CD4-positive, alpha-beta memory T cell (primary cell): ENCODE data around the gene CAPN10. TPM values are rescaled to one million over a fixed set of nuclear protein-coding genes. Genes with fewer than 3 reads are reported as not detected.

Experiments used
- CTCF ChIA-PET: fragments of 350-600 bp; sonication (Branson Sonifier 250); formaldehyde crosslinking; loops from one replicate; lab custom pipeline; 2021; ENCODE audit warnings: inconsistent platforms; ENCODE audit not compliant: partially characterized antibody; lab: Charles Lee
- POLR2A ChIA-PET: fragments of 350-600 bp; sonication (Branson Sonifier 250); formaldehyde crosslinking; loops from one replicate; lab custom pipeline; 2021; ENCODE audit not compliant: partially characterized antibody; lab: Charles Lee
- DNase-seq, 5 donors: peaks; one replicate each; pipeline versions ENCODE4 v3.0.0 to v3.0.0-alpha.2; 2020 to 2022; ENCODE audit warnings: mixed read lengths in 1 of 5
- H3K27ac ChIP-seq: one replicate; pipeline ENCODE4 v1.7.0; 2013; ENCODE audit warnings: low read depth, low read length
- H3K27me3 ChIP-seq: 2 replicates; pipeline ENCODE4 v1.7.0; 2013; ENCODE audit warnings: mild to moderate bottlenecking, low read length, moderate library complexity; ENCODE audit not compliant: insufficient read depth
- H3K36me3 ChIP-seq: 2 replicates; pipeline ENCODE4 v1.7.0; 2013; ENCODE audit warnings: mild to moderate bottlenecking, low read length, moderate library complexity; ENCODE audit not compliant: insufficient read depth
- H3K4me1 ChIP-seq: 2 replicates; pipeline ENCODE4 v1.7.0; 2013; ENCODE audit warnings: mild to moderate bottlenecking, low read length, moderate library complexity; ENCODE audit not compliant: insufficient read depth
- H3K4me3 ChIP-seq, 2 donors: one replicate each; pipeline ENCODE4 v1.7.0; 2013; ENCODE audit warnings: low read length in 2 of 2, mild to moderate bottlenecking in 1 of 2
- H3K9me3 ChIP-seq, 2 donors: one replicate each; pipeline ENCODE4 v1.7.0; 2013; ENCODE audit warnings: low read length in 2 of 2, control low read depth in 1 of 2; ENCODE audit not compliant: control insufficient read depth in 1 of 2
- H3K27ac Mint-ChIP-seq, 7 donors: one replicate each; pipeline ENCODE4 v1.8.0; 2020 to 2021; ENCODE audit warnings: mixed read lengths in 7 of 7, mild to moderate bottlenecking in 6 of 7, inconsistent platforms in 3 of 7, moderate library complexity in 3 of 7
- H3K27me3 Mint-ChIP-seq, 2 donors: one replicate each; pipeline ENCODE4 v1.8.0; 2020 to 2021; ENCODE audit warnings: mixed read lengths in 2 of 2
- H3K36me3 Mint-ChIP-seq, 2 donors: one replicate each; pipeline ENCODE4 v1.8.0; 2020 to 2021; ENCODE audit warnings: mixed read lengths in 2 of 2, inconsistent platforms in 1 of 2, mild to moderate bottlenecking in 1 of 2
- H3K4me1 Mint-ChIP-seq, 4 donors: one replicate each; pipeline ENCODE4 v1.8.0; 2020 to 2021; ENCODE audit warnings: mixed read lengths in 4 of 4, mild to moderate bottlenecking in 1 of 4
- H3K4me3 Mint-ChIP-seq, 8 donors: one replicate each; pipeline ENCODE4 v1.8.0; 2020 to 2021; ENCODE audit warnings: mixed read lengths in 8 of 8, mild to moderate bottlenecking in 7 of 8, moderate library complexity in 6 of 8, inconsistent platforms in 3 of 8
- H3K9me3 Mint-ChIP-seq, 8 donors: one replicate each; pipeline ENCODE4 v1.8.0; 2020 to 2021; ENCODE audit warnings: mixed read lengths in 8 of 8, mild to moderate bottlenecking in 5 of 8, inconsistent platforms in 3 of 8, moderate library complexity in 1 of 8
- intact Hi-C: fragments of 100-400 bp; cut with micrococcal nuclease; formaldehyde crosslinking; loops from one replicate; pipeline ENCODE4 v1.15.1; 2023
- polyA plus RNA-seq, 2 donors: library from polyadenylated mRNA; unstranded; fragments of 300-500 nt; fragmentation: Illumina TruSeq; gene quantifications; one replicate each; pipeline ENCODE4 v1.2.3, GENCODE V29; 2021
- total RNA-seq, 2 experiments: library from RNA; stranded (reverse); gene quantifications; one replicate each; pipeline ENCODE4 v1.2.3, GENCODE V29; 2021

Gene CAPN10
- total and polyA plus RNA-seq, 4 experiments from 2014 or later = 9.9 to 83.0 (median 49.7) TPM

- ChIA-PET POLR2A (no interaction called here), CTCF (no interaction called here)
- DNase-seq = peak in 1 of 5 donors; percentile 25
- Mint-ChIP-seq H3K4me3 (no peak overlapping the region), H3K36me3 (peaks cover 9 to 40% of the 10 kb centered on the region in 2 donors), H3K4me1 (peaks cover 21 to 25% (median 23%) of the 10 kb centered on the region in 4 donors), H3K27ac (peak overlapping the region in 1 of 7 donors; percentile 77), H3K27me3 (no peaks in the 10 kb centered on the region), H3K9me3 (no peaks in the 10 kb centered on the region)
- H3K27me3 ChIP-seq = no peaks in the 10 kb centered on the region
- intact Hi-C loops = no loop called here
- no peak overlapping the region for H3K27ac ChIP-seq
- H3K4me3 ChIP-seq = no peak overlapping the region
- H3K9me3 ChIP-seq = no peaks in the 10 kb centered on the region
- H3K4me1 ChIP-seq = peaks cover 22% of the 10 kb centered on the region
- H3K36me3 ChIP-seq = peaks cover 36% of the 10 kb centered on the region
Measured at GRCh38 chr2:240591226-240591625, 4.7 kb downstream of the CAPN10 start.

- DNase-seq = no peak
- no peak overlapping the region for H3K27ac ChIP-seq
- Mint-ChIP-seq H3K27ac (peak overlapping the region in 1 of 7 donors; percentile 77), H3K36me3 (peaks cover 9 to 40% of the 10 kb centered on the region in 2 donors), H3K9me3 (no peaks in the 10 kb centered on the region), H3K4me1 (peaks cover 21 to 25% (median 22%) of the 10 kb centered on the region in 4 donors), H3K27me3 (no peaks in the 10 kb centered on the region), H3K4me3 (no peak overlapping the region)
- intact Hi-C loops = no loop called here
- H3K4me3 ChIP-seq = no peak overlapping the region
- POLR2A ChIA-PET = no interaction called here
- peaks cover 36% of the 10 kb centered on the region for H3K36me3 ChIP-seq
- H3K27me3 ChIP-seq = no peaks in the 10 kb centered on the region
- CTCF ChIA-PET = no interaction called here
- H3K4me1 ChIP-seq = peaks cover 22% of the 10 kb centered on the region
- H3K9me3 ChIP-seq = no peaks in the 10 kb centered on the region
Measured at GRCh38 chr2:240591784-240592183, 5.2 kb downstream of the CAPN10 start.

- peaks cover 11% of the 10 kb centered on the region for H3K4me1 ChIP-seq
- H3K36me3 ChIP-seq = peaks cover 41% of the 10 kb centered on the region
- peaks cover 9 to 29% of the 10 kb centered on the region in 2 donors for H3K36me3 Mint-ChIP-seq
- peaks cover 10 to 13% (median 11%) of the 10 kb centered on the region in 4 donors for H3K4me1 Mint-ChIP-seq
- peak overlapping the region in 1 of 7 donors; percentile 21 for H3K27ac Mint-ChIP-seq
- H3K9me3 Mint-ChIP-seq = no peaks in the 10 kb centered on the region
- ChIA-PET CTCF (interaction anchor here (0.9 kb wide), 1 partner anchor 79 kb away, joined by 3 read pairs; no protein-coding TSS in a partner anchor), POLR2A (interaction anchor here (0.8 kb wide), 1 partner anchor 32 kb away, joined by 3 read pairs; no protein-coding TSS in a partner anchor)
- no peaks in the 10 kb centered on the region for H3K27me3 Mint-ChIP-seq
- H3K9me3 ChIP-seq = no peaks in the 10 kb centered on the region
- H3K27me3 ChIP-seq = no peaks in the 10 kb centered on the region
- no peak overlapping the region for H3K4me3 Mint-ChIP-seq
- DNase-seq = peak in 1 of 5 donors; percentile 29
- H3K27ac ChIP-seq = no peak overlapping the region
- intact Hi-C loops = no loop called here
- no peak overlapping the region for H3K4me3 ChIP-seq
Measured at GRCh38 chr2:240593026-240593702, 6.6 kb downstream of the CAPN10 start.

GRCh38 chr2:240593703-240594451, 7.3 kb downstream of the CAPN10 start:
- H3K36me3 Mint-ChIP-seq = peaks cover 3 to 24% of the 10 kb centered on the region in 2 donors
- CTCF ChIA-PET = interaction anchor here (1.3 kb wide), 1 partner anchor 80 kb away, joined by 7 read pairs; no protein-coding TSS in a partner anchor
- peaks cover 3 to 6% (median 4%) of the 10 kb centered on the region in 4 donors for H3K4me1 Mint-ChIP-seq
- H3K27me3 ChIP-seq = no peaks in the 10 kb centered on the region
- POLR2A ChIA-PET = interaction anchor here (0.8 kb wide), 1 partner anchor 33 kb away, joined by 3 read pairs; no protein-coding TSS in a partner anchor
- H3K27me3 Mint-ChIP-seq = no peaks in the 10 kb centered on the region
- peak in 1 of 5 donors; percentile 32 for DNase-seq
- no peak overlapping the region for H3K27ac ChIP-seq
- H3K4me3 ChIP-seq = no peak overlapping the region
- intact Hi-C loops = no loop called here
- H3K9me3 Mint-ChIP-seq = no peaks in the 10 kb centered on the region
- peaks cover 44% of the 10 kb centered on the region for H3K36me3 ChIP-seq
- no peaks in the 10 kb centered on the region for H3K9me3 ChIP-seq
- peaks cover 4% of the 10 kb centered on the region for H3K4me1 ChIP-seq
- H3K4me3 Mint-ChIP-seq = no peak overlapping the region
- no peak overlapping the region for H3K27ac Mint-ChIP-seq

GRCh38 chr2:240594511-240595380, 8.2 kb downstream of the CAPN10 start:
- H3K9me3 Mint-ChIP-seq = no peaks in the 10 kb centered on the region
- Histone ChIP-seq H3K27me3 (no peaks in the 10 kb centered on the region), H3K4me1 (no peaks in the 10 kb centered on the region), H3K9me3 (no peaks in the 10 kb centered on the region), H3K27ac (no peak overlapping the region), H3K4me3 (no peak overlapping the region), H3K36me3 (peaks cover 39% of the 10 kb centered on the region)
- intact Hi-C loops = no loop called here
- peaks cover 0 to 4% (median under 1%) of the 10 kb centered on the region in 4 donors for H3K4me1 Mint-ChIP-seq
- H3K27ac Mint-ChIP-seq = no peak overlapping the region
- H3K27me3 Mint-ChIP-seq = no peaks in the 10 kb centered on the region
- H3K4me3 Mint-ChIP-seq = no peak overlapping the region
- POLR2A ChIA-PET = interaction anchor here (0.8 kb wide), 1 partner anchor 9 kb away, joined by 3 read pairs; the partner anchor contains the start of gene CAPN10
- H3K36me3 Mint-ChIP-seq = peaks cover 0 to 30% of the 10 kb centered on the region in 2 donors
- CTCF ChIA-PET = interaction anchor here (1.3 kb wide), 1 partner anchor 80 kb away, joined by 7 read pairs; no protein-coding TSS in a partner anchor
- DNase-seq = no peak

GRCh38 chr2:240595381-240596079, 9.0 kb downstream of the CAPN10 start:
- peak in 3 of 5 donors; percentile 15 to 35 (median 25) for DNase-seq
- H3K4me3 Mint-ChIP-seq = no peak overlapping the region
- ChIA-PET POLR2A (no interaction called here), CTCF (interaction anchor here (1.3 kb wide), 1 partner anchor 81 kb away, joined by 7 read pairs; no protein-coding TSS in a partner anchor)
- H3K36me3 Mint-ChIP-seq = peaks cover 0 to 34% of the 10 kb centered on the region in 2 donors
- peaks cover 0 to 4% (median under 1%) of the 10 kb centered on the region in 4 donors for H3K4me1 Mint-ChIP-seq
- H3K9me3 ChIP-seq = no peaks in the 10 kb centered on the region
- no peaks in the 10 kb centered on the region for H3K4me1 ChIP-seq
- intact Hi-C loops = no loop called here
- H3K27me3 ChIP-seq = no peaks in the 10 kb centered on the region
- H3K27ac Mint-ChIP-seq = peak overlapping the region in 2 of 7 donors; percentile 53 to 65
- peaks cover 36% of the 10 kb centered on the region for H3K36me3 ChIP-seq
- no peaks in the 10 kb centered on the region for H3K27me3 Mint-ChIP-seq
- H3K27ac ChIP-seq = no peak overlapping the region
- H3K9me3 Mint-ChIP-seq = no peaks in the 10 kb centered on the region
- no peak overlapping the region for H3K4me3 ChIP-seq
